Measurements from ENCODE around the gene TMIGD2. TPM values are rescaled to one million over a fixed set of nuclear protein-coding genes. Genes with fewer than 3 reads are reported as not detected.
A peak's percentile ranks its signal among the peaks of the same experiment; 100 is the strongest.

The TMIGD2 gene
- polyA plus RNA-seq, 2 donors: 0.31 to 0.47 TPM

GRCh38 chr19:4327252-4327876 lies 25.2 kb upstream of the TMIGD2 start:
- no peaks in the 10 kb centered on the region for H3K27me3 ChIP-seq (ENCODE audit: control insufficient read depth in 1 of 2, insufficient read depth in 2 of 2, low read length in 2 of 2)
- H3K4me1 ChIP-seq (ENCODE audit: control insufficient read depth in 2 of 2, insufficient read depth in 2 of 2, low read length in 1 of 2): peaks cover 0 to 5% of the 10 kb centered on the region in 2 donors
- no peak overlapping the region for H3K27ac ChIP-seq (ENCODE audit: low read depth in 2 of 2, low read length in 1 of 2)
- H3K9me3 ChIP-seq (ENCODE audit: control insufficient read depth in 2 of 2, insufficient read depth in 1 of 2, low read depth in 1 of 2, low read length in 1 of 2): peaks cover 0 to 4% of the 10 kb centered on the region in 2 donors
- peak overlapping the region in 1 of 2 donors; percentile 32 for H3K4me3 ChIP-seq (ENCODE audit: low read depth in 1 of 2, low read length in 2 of 2)
- peaks cover 0 to 22% of the 10 kb centered on the region in 2 donors for H3K36me3 ChIP-seq (ENCODE audit: control insufficient read depth in 2 of 2, insufficient read depth in 2 of 2, low read length in 1 of 2)
- WGBS, 2 donors: 22 to 41% methylated on average over 30 of the region's 30 CpGs

DNA sequence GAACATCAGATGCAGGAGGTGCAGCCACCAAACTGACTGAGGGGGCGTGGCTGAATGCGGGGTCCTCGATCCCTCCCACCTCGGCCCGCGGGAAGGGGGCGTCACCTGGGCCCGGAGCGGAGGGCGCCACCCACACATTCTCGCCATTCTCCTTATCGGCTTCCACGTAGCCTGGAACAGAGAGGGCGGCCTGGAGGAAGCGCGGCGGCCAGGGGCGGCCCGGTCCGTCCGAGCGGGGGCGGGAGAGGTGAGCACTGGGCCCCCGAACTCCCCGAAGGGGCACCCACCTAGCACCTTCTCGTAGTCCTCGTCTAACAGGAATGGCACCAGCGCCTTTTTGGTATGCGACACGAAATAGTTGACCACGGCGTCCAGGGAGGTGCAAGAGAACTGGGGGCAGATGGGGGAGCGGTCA lies 24.7 kb upstream of the TMIGD2 start:
- Histone ChIP-seq H3K27me3 (ENCODE audit: control insufficient read depth in 1 of 2, insufficient read depth in 2 of 2, low read length in 2 of 2) (no peaks in the 10 kb centered on the region), H3K9me3 (ENCODE audit: control insufficient read depth in 2 of 2, insufficient read depth in 1 of 2, low read depth in 1 of 2, low read length in 1 of 2) (peaks cover 0 to 4% of the 10 kb centered on the region in 2 donors), H3K4me3 (ENCODE audit: low read depth in 1 of 2, low read length in 2 of 2) (no peak overlapping the region), H3K4me1 (ENCODE audit: control insufficient read depth in 2 of 2, insufficient read depth in 2 of 2, low read length in 1 of 2) (peaks cover 0 to 5% of the 10 kb centered on the region in 2 donors), H3K36me3 (ENCODE audit: control insufficient read depth in 2 of 2, insufficient read depth in 2 of 2, low read length in 1 of 2) (peaks cover 0 to 22% of the 10 kb centered on the region in 2 donors), H3K27ac (ENCODE audit: low read depth in 2 of 2, low read length in 1 of 2) (no peak overlapping the region)
- WGBS, 2 donors: 36 to 44% methylated on average over 33 of the region's 33 CpGs

DNA sequence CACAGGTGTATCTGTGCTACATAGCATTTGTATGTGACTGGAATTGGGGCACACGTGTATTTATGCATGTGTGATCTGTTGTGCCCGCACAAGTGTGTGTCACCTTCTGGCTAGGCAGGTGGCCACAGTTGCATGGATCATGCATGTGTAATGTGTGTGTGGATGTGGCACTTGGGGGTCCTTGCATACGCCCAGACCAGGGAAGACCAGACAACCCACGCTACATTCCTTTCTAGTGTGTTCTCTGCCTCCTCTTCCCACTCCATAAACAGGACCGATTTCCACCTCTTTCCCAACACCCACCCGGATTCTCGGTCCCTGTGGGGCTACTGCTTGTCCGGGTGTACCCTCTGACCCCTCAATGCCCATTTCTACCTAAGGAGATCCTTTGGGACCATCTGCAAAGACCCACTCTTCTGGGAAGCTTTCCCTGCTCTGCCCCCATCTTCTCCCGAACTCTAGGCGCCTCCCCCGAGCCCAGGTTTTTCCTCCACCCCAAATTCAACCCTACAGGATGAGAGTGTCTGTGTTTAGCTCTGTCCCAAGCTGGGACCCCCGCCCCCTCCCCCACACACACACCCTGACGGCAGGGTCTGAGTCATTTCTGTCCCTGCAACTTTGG lies 24.1 kb upstream of the TMIGD2 start:
- H3K9me3 ChIP-seq (ENCODE audit: control insufficient read depth in 2 of 2, insufficient read depth in 1 of 2, low read depth in 1 of 2, low read length in 1 of 2): peaks cover 0 to 6% of the 10 kb centered on the region in 2 donors
- H3K4me1 ChIP-seq (ENCODE audit: control insufficient read depth in 2 of 2, insufficient read depth in 2 of 2, low read length in 1 of 2): peaks cover 0 to 5% of the 10 kb centered on the region in 2 donors
- 65 to 69% methylated on average over 13 of the region's 13 CpGs for WGBS, 2 donors
- H3K4me3 ChIP-seq (ENCODE audit: low read depth in 1 of 2, low read length in 2 of 2): no peak overlapping the region
- no peaks in the 10 kb centered on the region for H3K27me3 ChIP-seq (ENCODE audit: control insufficient read depth in 1 of 2, insufficient read depth in 2 of 2, low read length in 2 of 2)
- H3K36me3 ChIP-seq (ENCODE audit: control insufficient read depth in 2 of 2, insufficient read depth in 2 of 2, low read length in 1 of 2): peaks cover 0 to 22% of the 10 kb centered on the region in 2 donors
- H3K27ac ChIP-seq (ENCODE audit: low read depth in 2 of 2, low read length in 1 of 2): no peak overlapping the region

DNA sequence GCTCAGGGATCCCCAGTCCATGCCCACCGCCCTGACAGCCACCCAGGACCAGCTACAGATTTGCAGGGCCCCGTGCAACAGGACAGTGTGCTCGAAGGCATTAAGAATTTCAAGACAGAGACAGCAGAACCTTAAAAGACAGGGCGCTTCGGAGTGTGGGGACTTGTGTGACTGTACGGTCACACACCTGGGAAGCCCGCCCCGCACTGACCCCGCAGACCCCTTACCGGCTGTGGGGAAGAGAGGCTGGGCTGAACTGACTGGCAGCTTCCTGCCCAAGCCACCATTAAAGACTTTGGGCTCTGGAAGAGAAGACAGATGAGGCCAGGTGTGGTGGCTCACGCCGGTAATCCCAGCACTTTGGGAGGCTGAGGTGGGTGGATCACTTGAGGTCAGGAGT lies 22.0 kb upstream of the TMIGD2 start:
- H3K27ac ChIP-seq (ENCODE audit: low read depth in 2 of 2, low read length in 1 of 2): no peak overlapping the region
- no peaks in the 10 kb centered on the region for H3K27me3 ChIP-seq (ENCODE audit: control insufficient read depth in 1 of 2, insufficient read depth in 2 of 2, low read length in 2 of 2)
- peaks cover 0 to 19% of the 10 kb centered on the region in 2 donors for H3K36me3 ChIP-seq (ENCODE audit: control insufficient read depth in 2 of 2, insufficient read depth in 2 of 2, low read length in 1 of 2)
- H3K9me3 ChIP-seq (ENCODE audit: control insufficient read depth in 2 of 2, insufficient read depth in 1 of 2, low read depth in 1 of 2, low read length in 1 of 2): peaks cover 0 to 10% of the 10 kb centered on the region in 2 donors
- WGBS, 2 donors: 80 to 84% methylated on average over 12 of the region's 12 CpGs
- no peak overlapping the region for H3K4me3 ChIP-seq (ENCODE audit: low read depth in 1 of 2, low read length in 2 of 2)
- peaks cover 0 to 5% of the 10 kb centered on the region in 2 donors for H3K4me1 ChIP-seq (ENCODE audit: control insufficient read depth in 2 of 2, insufficient read depth in 2 of 2, low read length in 1 of 2)

GRCh38 chr19:4323692-4324091 lies 21.5 kb upstream of the TMIGD2 start:
- WGBS, 2 donors: 81 to 89% methylated on average over 9 of the region's 9 CpGs
- Histone ChIP-seq H3K27me3 (ENCODE audit: control insufficient read depth in 1 of 2, insufficient read depth in 2 of 2, low read length in 2 of 2) (no peaks in the 10 kb centered on the region), H3K27ac (ENCODE audit: low read depth in 2 of 2, low read length in 1 of 2) (no peak overlapping the region), H3K4me1 (ENCODE audit: control insufficient read depth in 2 of 2, insufficient read depth in 2 of 2, low read length in 1 of 2) (peaks cover 0 to 5% of the 10 kb centered on the region in 2 donors), H3K9me3 (ENCODE audit: control insufficient read depth in 2 of 2, insufficient read depth in 1 of 2, low read depth in 1 of 2, low read length in 1 of 2) (peaks cover 0 to 10% of the 10 kb centered on the region in 2 donors), H3K4me3 (ENCODE audit: low read depth in 1 of 2, low read length in 2 of 2) (no peak overlapping the region), H3K36me3 (ENCODE audit: control insufficient read depth in 2 of 2, insufficient read depth in 2 of 2, low read length in 1 of 2) (peaks cover 0 to 18% of the 10 kb centered on the region in 2 donors)

- WGBS, 2 donors: 68 to 71% methylated on average over 37 of the region's 37 CpGs
- H3K4me1 ChIP-seq (ENCODE audit: control insufficient read depth in 2 of 2, insufficient read depth in 2 of 2, low read length in 1 of 2): peaks cover 0 to 5% of the 10 kb centered on the region in 2 donors
- no peak overlapping the region for H3K27ac ChIP-seq (ENCODE audit: low read depth in 2 of 2, low read length in 1 of 2)
- peaks cover 0 to 18% of the 10 kb centered on the region in 2 donors for H3K36me3 ChIP-seq (ENCODE audit: control insufficient read depth in 2 of 2, insufficient read depth in 2 of 2, low read length in 1 of 2)
- no peaks in the 10 kb centered on the region for H3K27me3 ChIP-seq (ENCODE audit: control insufficient read depth in 1 of 2, insufficient read depth in 2 of 2, low read length in 2 of 2)
- no peak overlapping the region for H3K4me3 ChIP-seq (ENCODE audit: low read depth in 1 of 2, low read length in 2 of 2)
- H3K9me3 ChIP-seq (ENCODE audit: control insufficient read depth in 2 of 2, insufficient read depth in 1 of 2, low read depth in 1 of 2, low read length in 1 of 2): peaks cover 0 to 10% of the 10 kb centered on the region in 2 donors
These were observed 20.9 kb upstream of the TMIGD2 start for GRCh38 chr19:4322942-4323665.

GRCh38 chr19:4320419-4320818 lies 18.2 kb upstream of the TMIGD2 start:
- Histone ChIP-seq H3K36me3 (ENCODE audit: control insufficient read depth in 2 of 2, insufficient read depth in 2 of 2, low read length in 1 of 2) (peaks cover 0 to 5% of the 10 kb centered on the region in 2 donors), H3K4me3 (ENCODE audit: low read depth in 1 of 2, low read length in 2 of 2) (no peak overlapping the region), H3K27ac (ENCODE audit: low read depth in 2 of 2, low read length in 1 of 2) (no peak overlapping the region), H3K27me3 (ENCODE audit: control insufficient read depth in 1 of 2, insufficient read depth in 2 of 2, low read length in 2 of 2) (no peaks in the 10 kb centered on the region), H3K9me3 (ENCODE audit: control insufficient read depth in 2 of 2, insufficient read depth in 1 of 2, low read depth in 1 of 2, low read length in 1 of 2) (peaks cover 0 to 8% of the 10 kb centered on the region in 2 donors), H3K4me1 (ENCODE audit: control insufficient read depth in 2 of 2, insufficient read depth in 2 of 2, low read length in 1 of 2) (no peaks in the 10 kb centered on the region)
- 93 to 95% methylated on average over 2 of the region's 2 CpGs for WGBS, 2 donors

DNA sequence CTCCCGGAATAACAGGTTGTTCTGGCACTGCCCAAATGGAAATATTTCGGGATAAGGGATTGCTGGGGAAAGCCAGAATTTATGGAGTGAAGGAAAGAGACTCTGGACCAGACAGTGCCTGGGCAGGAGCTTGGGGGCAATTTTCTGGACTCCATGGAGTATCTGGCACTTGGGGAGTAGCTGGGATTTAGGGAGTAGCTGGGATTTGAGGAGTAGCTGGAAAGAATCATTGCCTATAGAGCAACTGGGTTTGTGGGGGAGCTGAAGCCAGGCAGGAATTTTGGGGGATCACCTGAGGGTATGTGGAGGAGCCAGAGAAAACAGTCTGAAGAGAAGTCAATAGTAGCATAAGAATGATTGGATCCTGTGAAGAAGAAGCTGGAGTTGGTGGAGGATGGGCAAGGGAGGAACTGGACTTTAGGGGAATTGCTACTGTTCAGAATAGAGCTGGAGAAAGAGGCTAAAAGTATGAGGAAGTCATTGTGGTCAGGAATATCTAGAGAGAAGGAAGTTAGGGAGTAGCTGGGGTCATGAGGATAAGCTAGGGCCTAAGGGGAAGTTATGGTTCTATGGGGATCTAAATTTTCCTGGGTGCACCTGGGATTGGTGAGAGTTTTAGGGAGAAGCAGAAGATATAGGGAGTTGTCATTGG lies 17.0 kb upstream of the TMIGD2 start:
- Histone ChIP-seq H3K4me3 (ENCODE audit: low read depth in 1 of 2, low read length in 2 of 2) (no peak overlapping the region), H3K27me3 (ENCODE audit: control insufficient read depth in 1 of 2, insufficient read depth in 2 of 2, low read length in 2 of 2) (no peaks in the 10 kb centered on the region), H3K36me3 (ENCODE audit: control insufficient read depth in 2 of 2, insufficient read depth in 2 of 2, low read length in 1 of 2) (peaks cover 0 to 2% of the 10 kb centered on the region in 2 donors), H3K9me3 (ENCODE audit: control insufficient read depth in 2 of 2, insufficient read depth in 1 of 2, low read depth in 1 of 2, low read length in 1 of 2) (peaks cover 0 to 6% of the 10 kb centered on the region in 2 donors), H3K4me1 (ENCODE audit: control insufficient read depth in 2 of 2, insufficient read depth in 2 of 2, low read length in 1 of 2) (no peaks in the 10 kb centered on the region), H3K27ac (ENCODE audit: low read depth in 2 of 2, low read length in 1 of 2) (no peak overlapping the region)
- WGBS, 2 donors: 97 to 98% methylated on average over 2 of the region's 2 CpGs

- 91 to 95% methylated on average over 7 of the region's 7 CpGs for WGBS, 2 donors
- Histone ChIP-seq H3K4me3 (ENCODE audit: low read depth in 1 of 2, low read length in 2 of 2) (no peak overlapping the region), H3K27me3 (ENCODE audit: control insufficient read depth in 1 of 2, insufficient read depth in 2 of 2, low read length in 2 of 2) (no peaks in the 10 kb centered on the region), H3K36me3 (ENCODE audit: control insufficient read depth in 2 of 2, insufficient read depth in 2 of 2, low read length in 1 of 2) (no peaks in the 10 kb centered on the region), H3K27ac (ENCODE audit: low read depth in 2 of 2, low read length in 1 of 2) (no peak overlapping the region), H3K9me3 (ENCODE audit: control insufficient read depth in 2 of 2, insufficient read depth in 1 of 2, low read depth in 1 of 2, low read length in 1 of 2) (peaks cover 0 to 6% of the 10 kb centered on the region in 2 donors), H3K4me1 (ENCODE audit: control insufficient read depth in 2 of 2, insufficient read depth in 2 of 2, low read length in 1 of 2) (no peaks in the 10 kb centered on the region)
These were observed 16.3 kb upstream of the TMIGD2 start for GRCh38 chr19:4318460-4318859.
